ENCODE data around the gene ARL6IP6. TPM values are rescaled to one million over a fixed set of nuclear protein-coding genes. Genes with fewer than 3 reads are reported as not detected.
"Not testable (repeated sequence)": the region's sequence is repeated elsewhere in the genome, so short reads cannot be mapped to it uniquely, and the experiment has no call there.

The ARL6IP6 gene
- total and polyA plus RNA-seq, 10 of the 15 experiments (the other 5 are each of a cell fraction or from before 2014, with no cell fraction given) = 15.8 to 87.3 (median 28.4) TPM

DNA sequence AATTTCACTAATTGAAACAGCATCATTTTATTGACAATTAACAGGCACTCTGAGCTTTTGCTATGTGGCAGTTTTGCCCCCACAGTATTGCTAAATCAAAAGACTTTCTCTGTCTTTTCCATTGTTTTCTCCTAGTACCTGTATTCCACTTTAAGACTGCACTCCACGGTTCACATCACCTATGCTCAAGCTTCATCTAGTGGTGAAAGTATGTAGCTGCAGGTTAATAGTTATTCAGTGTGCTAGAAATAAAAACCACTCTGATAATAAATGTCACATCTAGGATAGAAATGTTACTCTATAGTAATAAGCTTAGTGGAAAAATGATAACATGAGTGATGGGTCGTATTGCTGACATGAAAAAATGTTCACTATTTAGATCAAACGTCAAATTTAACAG is 24.6 kb downstream of the ARL6IP6 start:
- FAIRE-seq (peak; percentile 38), DNase-seq (ENCODE audit: low read depth, low spot score) (no peak), ATAC-seq (peak; percentile 86)
- H2AFZ ChIP-seq (ENCODE audit: control insufficient read depth, low read depth, low read length) = no peak overlapping the region
- H3K9me3 ChIP-seq (replicated peaks; ENCODE audit: control insufficient read depth, insufficient read depth, low read length) = no peaks in the 10 kb centered on the region; the same call in 2 of the 3 replicates
- H3K27me3 ChIP-seq (replicated peaks in 1 of 2; ENCODE audit: control insufficient read depth in 2 of 2, insufficient read depth in 2 of 2, low read length in 1 of 2) = no peaks in the 10 kb centered on the region
- no peak overlapping the region for H3K4me3 ChIP-seq
- H3K79me2 ChIP-seq (ENCODE audit: control insufficient read depth, insufficient read depth, low read length) = no peaks in the 10 kb centered on the region; the same call in 1 of the 2 replicates
- ChIA-PET RAD21 (ENCODE audit: unreplicated experiment) (interaction anchor here (0.7 to 1.9 kb wide), 15 partner anchors 9 to 1605 kb away, joined by 3 to 9 read pairs (median 3); partner anchors contain the start of genes PRPF40A and STAM2), CTCF (interaction anchor here (0.6 to 3.4 kb wide), 40 partner anchors 8 to 743 kb away, joined by 3 to 58 read pairs (median 4); partner anchors contain the start of gene PRPF40A), SMC1A (ENCODE audit: uncharacterized antibody, unreplicated experiment) (interaction anchor here (0.6 to 3.3 kb wide), 20 partner anchors 11 to 706 kb away, joined by 3 to 28 read pairs (median 4); partner anchors contain the start of genes PRPF40A and STAM2), POLR2A (no interaction called here)
- WGBS (ENCODE audit: insufficient coverage, insufficient replicate concordance, low lambda C conversion rate, missing lambda C conversion rate) = 48% methylated on average over 3 of the region's 3 CpGs
- H3K4me1 ChIP-seq (ENCODE audit: control insufficient read depth, insufficient read depth, low read length) = no peaks in the 10 kb centered on the region
- H3K9ac ChIP-seq (ENCODE audit: control insufficient read depth, insufficient read depth, low read length) = no peak overlapping the region
- H3K4me2 ChIP-seq (ENCODE audit: control insufficient read depth, insufficient read depth) = no peak overlapping the region
- H4K20me1 ChIP-seq (ENCODE audit: control insufficient read depth, insufficient read depth) = no peaks in the 10 kb centered on the region
- TF ChIP-seq RAD21 (IDR thresholded peaks at IDR 0.05; ENCODE audit: insufficient read depth, low read depth, low read length) (peak; percentile 64), SMC3 (IDR thresholded peaks at IDR 0.05; ENCODE audit: borderline replicate concordance, low read length) (peak; percentile 13; the same call in 1 of the 2 replicates), CTCF (IDR thresholded peaks at IDR 0.05 in 2 of 3, conservative IDR thresholded peaks at IDR 0.05 in 1 of 3; ENCODE audit: control insufficient read depth in 2 of 3, extremely low read depth in 1 of 3, insufficient read depth in 1 of 3, low read depth in 3 of 3, low read length in 3 of 3) (peak; percentile 57 to 64 (median 57)), NR2C1 (IDR thresholded peaks at IDR 0.05) (no peak)
- no peak overlapping the region for H3K27ac ChIP-seq (ENCODE audit: control insufficient read depth, insufficient read depth)
- BruUV-seq (replicated peaks) = no TSS peak
- peaks cover 3% of the 10 kb centered on the region in 2 experiments; a peak in 2 of 4 replicates for H3K36me3 ChIP-seq (ENCODE audit: control insufficient read depth in 2 of 2, insufficient read depth in 2 of 2, low read length in 1 of 2)
- intact Hi-C loops (cut with micrococcal nuclease; ENCODE audit: unreplicated experiment) (no loop called here), in situ Hi-C loops (cut with MboI) (no loop called here)

GRCh38 chr2:152747751-152748150 is 29.3 kb downstream of the ARL6IP6 start:
- SMC1A ChIA-PET (ENCODE audit: uncharacterized antibody, unreplicated experiment); FAIRE-seq: not testable (repeated sequence)

More at GRCh38 chr2:152747751-152748150, 29.3 kb downstream of the ARL6IP6 start:
- BruUV-seq (replicated peaks); intact Hi-C loops (cut with micrococcal nuclease; ENCODE audit: unreplicated experiment); H3K79me2 ChIP-seq (ENCODE audit: control insufficient read depth, insufficient read depth, low read length); H4K20me1 ChIP-seq (ENCODE audit: control insufficient read depth, insufficient read depth); H3K27ac ChIP-seq (ENCODE audit: control insufficient read depth, insufficient read depth); H3K27me3 ChIP-seq (replicated peaks in 1 of 2; ENCODE audit: control insufficient read depth in 2 of 2, insufficient read depth in 2 of 2, low read length in 1 of 2); in situ Hi-C loops (cut with MboI); POLR2A ChIA-PET; H3K9me3 ChIP-seq (replicated peaks; ENCODE audit: control insufficient read depth, insufficient read depth, low read length); H3K4me2 ChIP-seq (ENCODE audit: control insufficient read depth, insufficient read depth); H3K4me1 ChIP-seq (ENCODE audit: control insufficient read depth, insufficient read depth, low read length); H3K36me3 ChIP-seq (ENCODE audit: control insufficient read depth in 2 of 2, insufficient read depth in 2 of 2, low read length in 1 of 2); DNase-seq (ENCODE audit: low read depth, low spot score); ATAC-seq; H3K4me3 ChIP-seq; H3K9ac ChIP-seq (ENCODE audit: control insufficient read depth, insufficient read depth, low read length); H2AFZ ChIP-seq (ENCODE audit: control insufficient read depth, low read depth, low read length); RAD21 ChIA-PET (ENCODE audit: unreplicated experiment): not testable (repeated sequence)
- 93% methylated on average over 4 of the region's 4 CpGs for WGBS (ENCODE audit: insufficient coverage, insufficient replicate concordance, low lambda C conversion rate, missing lambda C conversion rate)
- CTCF ChIA-PET = interaction anchor here (1.0 to 1.4 kb wide), 3 partner anchors 32 to 772 kb away, joined by 3 to 7 read pairs (median 3); partner anchors contain the start of gene RPRM
